Liver (tissue), 9 donors: Measurements from ENCODE around the gene EGLN2. TPM values are rescaled to one million over a fixed set of nuclear protein-coding genes. Genes with fewer than 3 reads are reported as not detected.

Source experiments
- DNase-seq: peaks from one replicate; pipeline ENCODE4 v3.0.0-alpha.2; 2017; ENCODE audit warnings: low spot score
- H3K27ac ChIP-seq, 2 donors: one replicate each; pipeline ENCODE4 v1.7.0; 2013; ENCODE audit warnings: inconsistent platforms in 2 of 2, low read length in 2 of 2, control low read depth in 1 of 2, low read depth in 1 of 2, mild to moderate bottlenecking in 1 of 2
- H3K27me3 ChIP-seq, 4 donors: one replicate each; pipeline versions ENCODE4 v1.6.1 to v1.7.0; 2013; ENCODE audit warnings: low read length in 3 of 4, inconsistent platforms in 1 of 4, mild to moderate bottlenecking in 1 of 4, moderate library complexity in 1 of 4; ENCODE audit not compliant: control insufficient read depth in 4 of 4, insufficient read depth in 4 of 4
- H3K36me3 ChIP-seq, 4 donors: one replicate each; pipeline versions ENCODE4 v1.6.1 to v1.7.0; 2013; ENCODE audit warnings: low read length in 3 of 4, mild to moderate bottlenecking in 3 of 4, low read depth in 1 of 4, moderate library complexity in 1 of 4; ENCODE audit not compliant: control insufficient read depth in 4 of 4, insufficient read depth in 3 of 4
- H3K4me1 ChIP-seq, 4 donors: one replicate each; pipeline versions ENCODE4 v1.6.1 to v1.7.0; 2013; ENCODE audit warnings: low read length in 3 of 4, mild to moderate bottlenecking in 3 of 4, moderate library complexity in 1 of 4; ENCODE audit not compliant: control insufficient read depth in 4 of 4, insufficient read depth in 4 of 4
- H3K4me3 ChIP-seq, 3 donors: one replicate each; pipeline versions ENCODE4 v1.6.1 to v1.7.0; 2013; ENCODE audit warnings: low read length in 3 of 3, control low read depth in 1 of 3, low read depth in 1 of 3, mild to moderate bottlenecking in 1 of 3
- H3K9ac ChIP-seq, 2 donors: one replicate each; pipeline ENCODE4 v1.7.0; 2013; ENCODE audit warnings: low read length in 2 of 2, mild to moderate bottlenecking in 2 of 2, moderate library complexity in 2 of 2, control low read depth in 1 of 2, low read depth in 1 of 2
- H3K9me3 ChIP-seq, 4 donors: one replicate each; pipeline versions ENCODE4 v1.6.1 to v1.7.0; 2013; ENCODE audit warnings: low read length in 3 of 4; ENCODE audit not compliant: control insufficient read depth in 4 of 4
- ATF3 ChIP-seq: IDR thresholded peaks from 2 replicates; pipeline ENCODE4 v1.6.1; 2016; ENCODE audit warnings: antibody characterized with exemption
- CTCF ChIP-seq: fragments of 150-350 bp; IDR thresholded peaks from 2 replicates; pipeline ENCODE4 v1.5.1; 2017; ENCODE audit warnings: improper control_type of control experiment, low read depth, low read length; ENCODE audit not compliant: missing input control
- EGR1 ChIP-seq, 2 donors: IDR thresholded peaks; 2 replicates each; pipeline ENCODE4 v1.6.1; 2016 to 2018; ENCODE audit warnings: antibody characterized with exemption in 2 of 2, low read depth in 2 of 2
- FOXA1 ChIP-seq: IDR thresholded peaks from 2 replicates; pipeline ENCODE4 v1.6.1; 2016; ENCODE audit warnings: antibody characterized with exemption
- FOXA2 ChIP-seq: IDR thresholded peaks from 2 replicates; pipeline ENCODE4 v1.6.1; 2016; ENCODE audit warnings: antibody characterized with exemption
- GABPA ChIP-seq, 2 donors: IDR thresholded peaks in 1 of 2; conservative IDR thresholded peaks in 1 of 2; 2 replicates each; pipeline ENCODE4 v1.6.1; 2016; ENCODE audit warnings: antibody characterized with exemption in 2 of 2, mild to moderate bottlenecking in 1 of 2, moderate library complexity in 1 of 2
- HNF4A ChIP-seq, 2 donors: conservative IDR thresholded peaks; 2 replicates each; pipeline ENCODE4 v1.6.1; 2016; ENCODE audit warnings: antibody characterized with exemption in 2 of 2, mild to moderate bottlenecking in 2 of 2
- HNF4G ChIP-seq: IDR thresholded peaks from 2 replicates; pipeline ENCODE4 v1.6.1; 2016; ENCODE audit warnings: antibody characterized with exemption
- JUND ChIP-seq, 2 donors: IDR thresholded peaks; 2 replicates each; pipeline ENCODE4 v1.6.1; 2016; ENCODE audit warnings: antibody characterized with exemption in 2 of 2
- MAX ChIP-seq: IDR thresholded peaks from 2 replicates; pipeline ENCODE4 v1.6.1; 2016; ENCODE audit warnings: antibody characterized with exemption
- NR2F2 ChIP-seq: IDR thresholded peaks from 2 replicates; pipeline ENCODE4 v1.6.1; 2016; ENCODE audit warnings: antibody characterized with exemption
- RAD21 ChIP-seq, 2 donors: IDR thresholded peaks; 2 replicates each; pipeline ENCODE4 v1.6.1; 2016; ENCODE audit warnings: antibody characterized with exemption in 2 of 2, mild to moderate bottlenecking in 2 of 2
- REST ChIP-seq: IDR thresholded peaks from 2 replicates; pipeline ENCODE4 v1.6.1; 2016; ENCODE audit warnings: antibody characterized with exemption, mild to moderate bottlenecking
- RXRA ChIP-seq, 2 donors: IDR thresholded peaks; 2 replicates each; pipeline ENCODE4 v1.6.1; 2017 to 2018; ENCODE audit warnings: antibody characterized with exemption in 2 of 2, mild to moderate bottlenecking in 1 of 2
- SP1 ChIP-seq: IDR thresholded peaks from 2 replicates; pipeline ENCODE4 v1.6.1; 2018; ENCODE audit warnings: antibody characterized with exemption, mild to moderate bottlenecking
- TAF1 ChIP-seq: conservative IDR thresholded peaks from 2 replicates; pipeline ENCODE4 v1.6.1; 2016; ENCODE audit warnings: antibody characterized with exemption, mild to moderate bottlenecking
- YY1 ChIP-seq: IDR thresholded peaks from 2 replicates; pipeline ENCODE4 v1.6.1; 2016; ENCODE audit warnings: antibody characterized with exemption, mild to moderate bottlenecking
- ZBTB33 ChIP-seq: IDR thresholded peaks from 2 replicates; pipeline ENCODE4 v1.6.1; 2016; ENCODE audit warnings: antibody characterized with exemption
- WGBS: extraction: QIAGEN DNeasy Blood & Tissue Kit; methylation state at CpG from one replicate; pipeline ENCODE4 v1.1.7; 2013; 5-methylcytosine and 5-hydroxymethylcytosine counted together
- polyA plus RNA-seq, 2 donors: library from polyadenylated mRNA; stranded (reverse) in 1 of 2; unstranded in 1 of 2; fragments of 200-250 nt in 1 of 2; fragments of >200 nt in 1 of 2; fragmentation: Nextera tagmentation in 1 of 2; extraction: Ambion mirVana in 1 of 2; gene quantifications; one replicate each; pipeline versions ENCODE4 v1.2.1 to v1.2.3, GENCODE V29; 2013 to 2015
- total RNA-seq, 2 donors: library from RNA; depleted of rRNA; stranded (reverse); fragments of >200 nt; gene quantifications; one replicate each; pipeline ENCODE4 v1.2.3, GENCODE V29; 2014
- donor health status: healthy.
- donor health status: healthy.
- donor health status: healthy.
- donor health status: healthy.
- donor health status: healthy.

EGLN2 gene
- total RNA-seq (10 to 100 TPM; 34.8 to 56.3 TPM), polyA plus RNA-seq (10 to 100 TPM; 45.2 to 50.2 TPM)

- TF ChIP-seq MAX (peak; percentile 49), JUND (IDR thresholded peaks at IDR 0.05) (peak; percentile 2 to 45), GABPA (IDR thresholded peaks at IDR 0.05 in 1 of 2, conservative IDR thresholded peaks at IDR 0.05 in 1 of 2) (peak in 1 of 2 donors; percentile 66), TAF1 (no peak), ZBTB33 (peak; percentile 41), CTCF (no peak), REST (peak; percentile 20), EGR1 (IDR thresholded peaks at IDR 0.05; ENCODE audit: low read depth in 2 of 2) (peak in 1 of 2 donors; percentile 75), SP1 (peak; percentile 78), RXRA (IDR thresholded peaks at IDR 0.05) (peak; percentile 41 to 55), RAD21 (IDR thresholded peaks at IDR 0.05) (no peak), NR2F2 (no peak), FOXA2 (peak; percentile 38), FOXA1 (no peak), YY1 (peak; percentile 91), ATF3 (no peak), HNF4A (conservative IDR thresholded peaks at IDR 0.05) (peak in 1 of 2 donors; percentile 22), HNF4G (peak; percentile 12)
- peak within 1 kb of the TSS; percentile 94 to 98 for H3K27ac ChIP-seq
- H3K9ac ChIP-seq: peak within 1 kb of the TSS; percentile 56 to 88
- H3K9me3 ChIP-seq: no peaks in the 10 kb centered on the region
- H3K27me3 ChIP-seq: no peaks in the 10 kb centered on the region
- peak; percentile 99 for DNase-seq
- WGBS: under 1% methylated on average over 110 of the region's 110 CpGs
- peaks cover 0 to 5% (median 3%) of the 10 kb centered on the region in 4 donors for H3K36me3 ChIP-seq
- H3K4me3 ChIP-seq: peak within 1 kb of the TSS; percentile 74 to 89 (median 88)
- peaks cover 22 to 50% (median 46%) of the 10 kb centered on the region in 4 donors for H3K4me1 ChIP-seq
These were observed at the start of gene EGLN2 for GRCh38 chr19:40798683-40799557. TSS of gene EGLN2 (plus strand) at chr19:40799191. CDS start at chr19:40800573, 1,382 bp downstream.
